ENCODE measurements around the gene MDM4.

- no peak for TF ChIP-seq POLR2A (IDR thresholded peaks at IDR 0.05)
- no peak for TF ChIP-seq CTCF (IDR thresholded peaks at IDR 0.05)
- TF ChIP-seq POLR2AphosphoS5 (IDR thresholded peaks at IDR 0.05) = no peak
Measured at GRCh38 chr1:204549313-204549712, 33.1 kb downstream of the MDM4 start.

All from transverse colon (tissue), 4 donors.